HG03575 (cell line): ENCODE measurements around the gene ATP4A.

Experiments
- ATAC-seq: cut with Tn5 transposase; IDR thresholded peaks from one replicate; pipeline ENCODE4 v1.9.1; 2021; ENCODE audit not compliant: unreplicated experiment, insufficient number of reproducible peaks, low FRiP score; ENCODE audit errors: extremely low read depth

The ATP4A gene

GRCh38 chr19:35509861-35510625 is 53.4 kb downstream of the ATP4A start:
- no peak for ATAC-seq

GRCh38 chr19:35509018-35509652 is 54.3 kb downstream of the ATP4A start:
- no peak for ATAC-seq

DNA sequence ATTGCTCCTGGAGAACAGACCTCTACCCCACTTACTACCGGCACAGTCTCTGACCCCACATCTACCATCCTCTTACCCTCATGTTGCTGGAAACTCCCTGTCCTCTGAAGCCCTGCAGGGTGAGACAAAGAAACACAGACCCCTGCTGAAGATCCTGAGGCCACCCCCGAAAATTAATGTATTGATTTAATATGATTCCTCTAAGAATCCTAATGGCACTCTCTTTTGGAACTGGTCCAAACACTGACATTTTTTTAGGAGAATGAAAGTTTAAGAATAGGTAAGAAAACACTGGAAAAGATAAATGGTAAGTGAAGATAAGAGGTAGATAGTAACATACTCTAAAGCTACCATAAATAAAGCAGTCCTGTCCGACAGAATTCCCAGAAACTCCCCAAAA is 55.3 kb downstream of the ATP4A start:
- no peak for ATAC-seq

- ATAC-seq = no peak
Measured at GRCh38 chr19:35507561-35507960, 55.9 kb downstream of the ATP4A start.

GRCh38 chr19:35506011-35506410 is 57.4 kb downstream of the ATP4A start:
- no peak for ATAC-seq

DNA sequence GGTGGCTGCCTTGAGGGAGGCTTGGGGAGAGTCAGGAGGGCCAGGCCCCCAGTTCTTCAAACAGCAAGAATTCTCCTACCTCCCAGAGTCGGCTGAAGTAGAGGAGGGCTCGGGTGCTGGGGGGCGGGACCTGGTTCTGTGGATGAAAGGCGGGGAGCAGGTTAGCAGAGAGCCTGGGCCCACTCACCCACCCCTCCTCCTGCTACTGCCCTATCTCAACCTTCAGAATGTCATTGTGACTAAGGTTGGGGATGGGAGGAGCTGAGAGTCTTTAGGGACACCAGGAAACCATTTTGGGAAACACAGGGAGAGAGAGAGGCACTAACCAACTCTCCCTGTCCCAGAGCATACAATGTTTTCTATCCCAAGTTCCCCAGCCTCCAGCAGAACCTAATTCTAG is 60.7 kb downstream of the ATP4A start:
- no peak for ATAC-seq

DNA sequence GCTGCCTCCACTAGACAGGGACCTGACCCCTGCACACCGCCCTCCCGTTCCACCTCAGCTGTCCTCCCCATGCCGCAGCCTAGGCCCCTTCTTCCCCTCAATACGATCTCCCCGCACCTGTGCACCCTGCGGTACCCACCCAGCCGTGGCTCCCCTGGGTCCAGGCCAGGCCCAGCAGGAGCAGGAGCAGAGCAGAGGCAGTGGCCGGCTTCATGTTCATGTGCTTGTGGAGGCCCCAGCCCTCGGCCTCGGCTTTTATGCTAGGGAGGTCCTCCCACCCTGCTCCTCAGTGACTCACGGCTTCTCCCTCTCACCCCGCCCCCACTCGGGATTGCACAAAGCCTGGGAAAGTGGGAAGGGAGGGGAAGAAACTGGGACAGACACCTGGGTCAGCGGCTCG is 61.8 kb downstream of the ATP4A start:
- no peak for ATAC-seq

DNA sequence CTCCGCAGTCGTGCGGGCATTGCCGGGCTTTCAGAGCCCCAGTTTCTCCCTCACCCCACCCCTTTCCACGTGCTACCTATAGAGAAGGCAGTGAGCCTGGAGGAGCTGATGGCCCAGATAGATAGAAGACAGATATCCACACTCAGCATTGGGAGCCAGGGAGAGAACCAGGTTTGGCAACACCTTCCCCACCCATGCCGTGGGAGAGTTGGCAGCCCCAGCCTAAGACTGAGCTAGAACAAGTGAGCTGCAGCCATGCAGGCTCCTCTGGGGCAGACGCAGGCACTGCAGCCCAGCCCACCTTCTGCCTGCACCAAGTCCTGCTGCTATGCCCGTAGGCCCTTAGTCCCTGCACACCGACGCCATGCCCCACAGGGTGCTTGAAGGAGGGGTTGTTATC is 62.8 kb downstream of the ATP4A start:
- ATAC-seq = no peak
